Mesendoderm (in vitro differentiated cells): ENCODE results near the gene SNX14.

Experiments used
- DNase-seq: peaks from one replicate; pipeline ENCODE4 v3.0.0; 2013
- H2AK5ac ChIP-seq: 2 replicates; pipeline ENCODE4 v1.6.1; 2013; ENCODE audit warnings: low read length, inconsistent platforms
- H2BK120ac ChIP-seq: 2 replicates; pipeline ENCODE4 v1.6.1; 2013; ENCODE audit warnings: low read depth, mild to moderate bottlenecking, low read length, moderate library complexity, mixed read lengths
- H2BK15ac ChIP-seq: replicated peaks from 2 replicates; pipeline ENCODE4 v1.6.1; 2013; ENCODE audit warnings: low read depth, mild to moderate bottlenecking, moderate library complexity
- H2BK5ac ChIP-seq: 2 replicates; pipeline ENCODE4 v1.6.1; 2013; ENCODE audit warnings: low read length, inconsistent platforms
- H3K18ac ChIP-seq: 2 replicates; pipeline ENCODE4 v1.6.1; 2013; ENCODE audit warnings: mild to moderate bottlenecking, low read length, mixed read lengths
- H3K23ac ChIP-seq: one replicate; pipeline ENCODE4 v1.6.1; 2013; ENCODE audit warnings: low read length
- H3K27ac ChIP-seq: 2 replicates; pipeline ENCODE4 v1.5.1; 2013; ENCODE audit warnings: low read depth, mild to moderate bottlenecking, inconsistent platforms, low read length, moderate library complexity
- H3K27me3 ChIP-seq: 2 replicates; pipeline ENCODE4 v1.6.1; 2013; ENCODE audit warnings: low read length, control low read depth, mild to moderate bottlenecking, inconsistent platforms; ENCODE audit not compliant: insufficient read depth, poor library complexity
- H3K36me3 ChIP-seq: 2 replicates; pipeline ENCODE4 v1.6.1; 2013; ENCODE audit warnings: low read length, inconsistent platforms; ENCODE audit not compliant: control insufficient read depth, insufficient read depth
- H3K4ac ChIP-seq: one replicate; pipeline ENCODE4 v1.6.1; 2013; ENCODE audit warnings: low read depth, mild to moderate bottlenecking, low read length, moderate library complexity
- H3K4me1 ChIP-seq: 2 replicates; pipeline ENCODE4 v1.6.1; 2013; ENCODE audit warnings: low read depth, low read length, inconsistent platforms; ENCODE audit not compliant: control insufficient read depth
- H3K4me2 ChIP-seq: 2 replicates; pipeline ENCODE4 v1.6.1; 2013; ENCODE audit warnings: low read length
- H3K4me3 ChIP-seq: 2 replicates; pipeline ENCODE4 v1.5.1; 2013; ENCODE audit warnings: mild to moderate bottlenecking, low read length
- H3K56ac ChIP-seq: one replicate; pipeline ENCODE4 v1.6.1; 2013; ENCODE audit warnings: low read length
- H3K79me1 ChIP-seq: 2 replicates; pipeline ENCODE4 v1.6.1; 2013; ENCODE audit warnings: low read length, inconsistent platforms
- H3K79me2 ChIP-seq: 2 replicates; pipeline ENCODE4 v1.6.1; 2013; ENCODE audit warnings: mild to moderate bottlenecking, low read length; ENCODE audit not compliant: control insufficient read depth, insufficient read depth
- H3K9ac ChIP-seq: 2 replicates; pipeline ENCODE4 v1.6.1; 2013; ENCODE audit warnings: low read length, inconsistent platforms
- H4K5ac ChIP-seq: one replicate; pipeline ENCODE4 v1.6.1; 2013; ENCODE audit warnings: low read length
- H4K8ac ChIP-seq: one replicate; pipeline ENCODE4 v1.6.1; 2013; ENCODE audit warnings: low read depth, mild to moderate bottlenecking, control low read depth, low read length, moderate library complexity
- WGBS: extraction: QIAGEN DNeasy Blood & Tissue Kit; methylation state at CpG from one replicate; pipeline ENCODE4 v1.1.7; 2013; ENCODE audit warnings: low lambda C conversion rate, missing lambda C conversion rate; ENCODE audit not compliant: insufficient coverage; ENCODE audit errors: extremely low coverage; 5-methylcytosine and 5-hydroxymethylcytosine counted together

SNX14 gene

GRCh38 chr6:85482206-85482904 lies 111.3 kb downstream of the SNX14 start:
- Histone ChIP-seq H2BK5ac (no peak overlapping the region), H4K5ac (no peak overlapping the region), H3K27me3 (no peaks in the 10 kb centered on the region), H4K8ac (no peak overlapping the region), H3K4me2 (no peak overlapping the region), H3K56ac (no peak overlapping the region), H3K4me3 (no peak overlapping the region), H3K36me3 (no peaks in the 10 kb centered on the region), H2BK120ac (no peak overlapping the region), H3K23ac (no peak overlapping the region), H3K9ac (no peak overlapping the region), H3K79me1 (no peaks in the 10 kb centered on the region), H3K27ac (no peak overlapping the region), H3K79me2 (no peaks in the 10 kb centered on the region), H2AK5ac (no peak overlapping the region), H3K4ac (no peak overlapping the region), H2BK15ac (no peak overlapping the region), H3K18ac (no peak overlapping the region), H3K4me1 (no peaks in the 10 kb centered on the region)
- no peak for DNase-seq
- no CpG with 5 or more reads among the region's 8 CpGs for WGBS

- Histone ChIP-seq H2AK5ac (no peak overlapping the region), H3K27ac (no peak overlapping the region), H3K27me3 (no peaks in the 10 kb centered on the region), H3K4me2 (no peak overlapping the region), H4K8ac (no peak overlapping the region), H2BK15ac (no peak overlapping the region), H2BK5ac (no peak overlapping the region), H3K79me2 (no peaks in the 10 kb centered on the region), H3K9ac (no peak overlapping the region), H3K4me3 (no peak overlapping the region), H3K4me1 (no peaks in the 10 kb centered on the region), H3K79me1 (no peaks in the 10 kb centered on the region), H3K18ac (no peak overlapping the region), H3K23ac (no peak overlapping the region), H3K4ac (no peak overlapping the region), H4K5ac (no peak overlapping the region), H3K56ac (no peak overlapping the region), H3K36me3 (no peaks in the 10 kb centered on the region), H2BK120ac (no peak overlapping the region)
- no CpG with 5 or more reads among the region's 1 CpG for WGBS
- no peak for DNase-seq
Observed at GRCh38 chr6:85479208-85479607, 114.5 kb downstream of the SNX14 start.

- Histone ChIP-seq H3K79me2 (no peaks in the 10 kb centered on the region), H3K4ac (no peak overlapping the region), H3K4me3 (no peak overlapping the region), H3K79me1 (no peaks in the 10 kb centered on the region), H2BK15ac (no peak overlapping the region), H3K56ac (no peak overlapping the region), H2AK5ac (no peak overlapping the region), H4K8ac (no peak overlapping the region), H3K4me2 (no peak overlapping the region), H3K36me3 (no peaks in the 10 kb centered on the region), H3K9ac (no peak overlapping the region), H3K4me1 (no peaks in the 10 kb centered on the region), H3K23ac (no peak overlapping the region), H3K18ac (no peak overlapping the region), H3K27me3 (no peaks in the 10 kb centered on the region), H3K27ac (no peak overlapping the region), H4K5ac (no peak overlapping the region), H2BK5ac (no peak overlapping the region), H2BK120ac (no peak overlapping the region)
- WGBS: no CpG with 5 or more reads among the region's 4 CpGs
- DNase-seq: no peak
Observed at GRCh38 chr6:85476532-85476931, 117.1 kb downstream of the SNX14 start.

- H2BK15ac ChIP-seq: no peak overlapping the region
- H3K56ac ChIP-seq: no peak overlapping the region
- H3K36me3 ChIP-seq: no peaks in the 10 kb centered on the region
- H2BK120ac ChIP-seq: no peak overlapping the region
- no peak overlapping the region for H3K9ac ChIP-seq
- H3K79me2 ChIP-seq: no peaks in the 10 kb centered on the region
- no CpG with 5 or more reads among the region's 1 CpG for WGBS
- H3K4ac ChIP-seq: no peak overlapping the region
- no peak overlapping the region for H4K5ac ChIP-seq
- H3K4me3 ChIP-seq: no peak overlapping the region
- H2BK5ac ChIP-seq: no peak overlapping the region
- no peaks in the 10 kb centered on the region for H3K79me1 ChIP-seq
- no peaks in the 10 kb centered on the region for H3K27me3 ChIP-seq
- H2AK5ac ChIP-seq: no peak overlapping the region
- H4K8ac ChIP-seq: no peak overlapping the region
- no peak overlapping the region for H3K27ac ChIP-seq
- no peak overlapping the region for H3K23ac ChIP-seq
- no peak overlapping the region for H3K4me2 ChIP-seq
- no peak for DNase-seq
- H3K18ac ChIP-seq: no peak overlapping the region
- no peaks in the 10 kb centered on the region for H3K4me1 ChIP-seq
Observed at GRCh38 chr6:85473748-85474147, 119.9 kb downstream of the SNX14 start.

- Histone ChIP-seq H4K5ac (no peak overlapping the region), H3K27ac (no peak overlapping the region)
- WGBS: no CpG with 5 or more reads among the region's 1 CpG
Observed at GRCh38 chr6:85472744-85473143, 120.9 kb downstream of the SNX14 start.

GRCh38 chr6:85470023-85470410 lies 123.6 kb downstream of the SNX14 start:
- Histone ChIP-seq H2BK15ac (no peak overlapping the region), H2BK5ac (no peak overlapping the region), H2AK5ac (no peak overlapping the region), H3K79me1 (no peaks in the 10 kb centered on the region), H3K36me3 (no peaks in the 10 kb centered on the region), H3K4me3 (no peak overlapping the region), H3K56ac (no peak overlapping the region), H3K18ac (no peak overlapping the region), H3K27me3 (no peaks in the 10 kb centered on the region), H3K9ac (no peak overlapping the region), H3K4me2 (no peak overlapping the region), H4K5ac (no peak overlapping the region), H2BK120ac (no peak overlapping the region), H3K23ac (no peak overlapping the region), H3K79me2 (no peaks in the 10 kb centered on the region), H3K4me1 (no peaks in the 10 kb centered on the region), H4K8ac (no peak overlapping the region), H3K4ac (no peak overlapping the region), H3K27ac (no peak overlapping the region)
- WGBS: no CpG with 5 or more reads among the region's 2 CpGs
- no peak for DNase-seq

More at GRCh38 chr6:85472744-85473143, 120.9 kb downstream of the SNX14 start:
- Histone ChIP-seq H3K79me2 (no peaks in the 10 kb centered on the region), H3K56ac (no peak overlapping the region), H2BK120ac (no peak overlapping the region), H3K23ac (no peak overlapping the region), H3K27me3 (no peaks in the 10 kb centered on the region), H2AK5ac (no peak overlapping the region), H3K4me3 (no peak overlapping the region), H4K8ac (no peak overlapping the region), H3K18ac (no peak overlapping the region), H2BK5ac (no peak overlapping the region), H3K9ac (no peak overlapping the region), H3K4me1 (no peaks in the 10 kb centered on the region), H2BK15ac (no peak overlapping the region), H3K79me1 (no peaks in the 10 kb centered on the region), H3K4me2 (no peak overlapping the region), H3K36me3 (no peaks in the 10 kb centered on the region), H3K4ac (no peak overlapping the region)
- DNase-seq: no peak
